ENCODE results near the gene GRID1.
A peak's percentile ranks its signal among the peaks of the same experiment; 100 is the strongest.

GRID1 gene

GRCh38 chr10:86331861-86332260 lies 34.7 kb downstream of the GRID1 start:
- Histone ChIP-seq H3K9me3 (no peaks in the 10 kb centered on the region), H3K27ac (no peak overlapping the region), H3K27me3 (no peaks in the 10 kb centered on the region), H3K36me3 (no peaks in the 10 kb centered on the region), H3K4me3 (no peak overlapping the region), H3K4me1 (no peaks in the 10 kb centered on the region)
- peak in 1 of 2 donors; percentile 49 for DNase-seq
- intact Hi-C loops (cut with DNase I; ENCODE audit: low total_unique reads) = no loop called here
- TF ChIP-seq CTCF (IDR thresholded peaks at IDR 0.05) = no peak

- no peak overlapping the region for H3K27ac ChIP-seq
These were observed 35.5 kb downstream of the GRID1 start for GRCh38 chr10:86330778-86331763.

GRCh38 chr10:86329896-86330680 lies 36.5 kb downstream of the GRID1 start:
- Histone ChIP-seq H3K27ac (no peak overlapping the region), H3K4me3 (no peak overlapping the region)
- intact Hi-C loops (cut with DNase I; ENCODE audit: low total_unique reads) = no loop called here

More at GRCh38 chr10:86330778-86331763, 35.5 kb downstream of the GRID1 start:
- DNase-seq = peak in 1 of 2 donors; percentile 61
- H3K36me3 ChIP-seq = no peaks in the 10 kb centered on the region
- no peaks in the 10 kb centered on the region for H3K9me3 ChIP-seq
- no peak overlapping the region for H3K4me3 ChIP-seq
- no peaks in the 10 kb centered on the region for H3K27me3 ChIP-seq
- intact Hi-C loops (cut with DNase I; ENCODE audit: low total_unique reads) = no loop called here
- H3K4me1 ChIP-seq = no peaks in the 10 kb centered on the region
- no peak for TF ChIP-seq CTCF (IDR thresholded peaks at IDR 0.05)

GRCh38 chr10:86329093-86329710 lies 37.4 kb downstream of the GRID1 start:
- intact Hi-C loops (cut with DNase I; ENCODE audit: low total_unique reads) = no loop called here

More at GRCh38 chr10:86329896-86330680, 36.5 kb downstream of the GRID1 start:
- H3K27me3 ChIP-seq = no peaks in the 10 kb centered on the region
- peak in 1 of 2 donors; percentile 56 for DNase-seq
- H3K36me3 ChIP-seq = no peaks in the 10 kb centered on the region
- no peaks in the 10 kb centered on the region for H3K4me1 ChIP-seq
- TF ChIP-seq CTCF (IDR thresholded peaks at IDR 0.05) = no peak
- H3K9me3 ChIP-seq = no peaks in the 10 kb centered on the region

More at GRCh38 chr10:86329093-86329710, 37.4 kb downstream of the GRID1 start:
- no peaks in the 10 kb centered on the region for H3K27me3 ChIP-seq
- H3K9me3 ChIP-seq = no peaks in the 10 kb centered on the region
- no peak for TF ChIP-seq CTCF (IDR thresholded peaks at IDR 0.05)
- no peaks in the 10 kb centered on the region for H3K36me3 ChIP-seq
- no peaks in the 10 kb centered on the region for H3K4me1 ChIP-seq
- H3K27ac ChIP-seq = no peak overlapping the region
- H3K4me3 ChIP-seq = no peak overlapping the region
- DNase-seq = peak in 1 of 2 donors; percentile 46
